NCI-H460 (cell line): ENCODE results near the gene MAP6. TPM values are rescaled to one million over a fixed set of nuclear protein-coding genes. Genes with fewer than 3 reads are reported as not detected.
A peak's percentile ranks its signal among the peaks of the same experiment; 100 is the strongest.
"Not testable (repeated sequence)": the region's sequence is repeated elsewhere in the genome, so short reads cannot be mapped to it uniquely, and the experiment has no call there.

Source experiments
- DNase-seq: peaks from one replicate; pipeline ENCODE4 v3.0.0-alpha.2; 2016; ENCODE audit warnings: low read depth; ENCODE audit errors: extremely low read depth
- total RNA-seq: library from RNA; depleted of rRNA; stranded (reverse); fragments of >200 nt; shearing (Covaris generic); gene quantifications from 2 replicates; pipeline ENCODE4 v1.2.3, GENCODE V29; 2014

Gene MAP6
- total RNA-seq, 1 experiment from 2014 or later: 0.05 TPM

GRCh38 chr11:75596914-75597313 is 71.9 kb downstream of the MAP6 start:
- no peak for DNase-seq

GRCh38 chr11:75595429-75595828 is 73.4 kb downstream of the MAP6 start:
- DNase-seq: no peak

- DNase-seq: no peak
These were observed 74.6 kb downstream of the MAP6 start for GRCh38 chr11:75594211-75594610.

- DNase-seq: no peak
These were observed 75.4 kb downstream of the MAP6 start for GRCh38 chr11:75593286-75593915.

GRCh38 chr11:75592715-75593114 is 76.1 kb downstream of the MAP6 start:
- DNase-seq: no peak

GRCh38 chr11:75591966-75592365 is 76.9 kb downstream of the MAP6 start:
- no peak for DNase-seq

GRCh38 chr11:75591371-75591770 is 77.5 kb downstream of the MAP6 start:
- no peak for DNase-seq

GRCh38 chr11:75589933-75590332 is 78.9 kb downstream of the MAP6 start:
- DNase-seq: no peak

GRCh38 chr11:75589051-75589450 is 79.8 kb downstream of the MAP6 start:
- DNase-seq: no peak

GRCh38 chr11:75588051-75588481 is 80.8 kb downstream of the MAP6 start:
- DNase-seq: no peak

GRCh38 chr11:75586395-75586794 is 82.4 kb downstream of the MAP6 start:
- DNase-seq: no peak

GRCh38 chr11:75585293-75585670 is 83.6 kb downstream of the MAP6 start:
- DNase-seq: no peak

GRCh38 chr11:75584659-75585292 is 84.1 kb downstream of the MAP6 start:
- DNase-seq: not testable (repeated sequence)

GRCh38 chr11:75583718-75584658 is 84.8 kb downstream of the MAP6 start:
- no peak for DNase-seq

- DNase-seq: peak; percentile 46
These were observed 85.7 kb downstream of the MAP6 start for GRCh38 chr11:75582895-75583717.

GRCh38 chr11:75582506-75582894 is 86.3 kb downstream of the MAP6 start:
- no peak for DNase-seq

- no peak for DNase-seq
These were observed 89.0 kb downstream of the MAP6 start for GRCh38 chr11:75579841-75580240.

GRCh38 chr11:75578977-75579376 is 89.9 kb downstream of the MAP6 start:
- DNase-seq: no peak

GRCh38 chr11:75577207-75577606 is 91.6 kb downstream of the MAP6 start:
- DNase-seq: no peak

- DNase-seq: no peak
These were observed 92.3 kb downstream of the MAP6 start for GRCh38 chr11:75576499-75576918.

- no peak for DNase-seq
These were observed 92.8 kb downstream of the MAP6 start for GRCh38 chr11:75576017-75576416.
